ENCODE results near the gene UFSP2. TPM values are rescaled to one million over a fixed set of nuclear protein-coding genes. Genes with fewer than 3 reads are reported as not detected.

The UFSP2 gene, protein sequence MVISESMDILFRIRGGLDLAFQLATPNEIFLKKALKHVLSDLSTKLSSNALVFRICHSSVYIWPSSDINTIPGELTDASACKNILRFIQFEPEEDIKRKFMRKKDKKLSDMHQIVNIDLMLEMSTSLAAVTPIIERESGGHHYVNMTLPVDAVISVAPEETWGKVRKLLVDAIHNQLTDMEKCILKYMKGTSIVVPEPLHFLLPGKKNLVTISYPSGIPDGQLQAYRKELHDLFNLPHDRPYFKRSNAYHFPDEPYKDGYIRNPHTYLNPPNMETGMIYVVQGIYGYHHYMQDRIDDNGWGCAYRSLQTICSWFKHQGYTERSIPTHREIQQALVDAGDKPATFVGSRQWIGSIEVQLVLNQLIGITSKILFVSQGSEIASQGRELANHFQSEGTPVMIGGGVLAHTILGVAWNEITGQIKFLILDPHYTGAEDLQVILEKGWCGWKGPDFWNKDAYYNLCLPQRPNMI
- 35.2 TPM for polyA plus RNA-seq (2013, experiment 1 of 2)
- polyA plus RNA-seq (2013, experiment 2 of 2), result 33.0 TPM

GRCh38 chr4:185425647-185426352 lies at the start of gene UFSP2:
Gene UFSP2, minus strand, starts transcription at chr4:185425964. Its CDS starts 96 bp downstream, at chr4:185425868.
- Histone ChIP-seq H3K4me3 (ENCODE audit: extremely low read depth, insufficient read depth, low read length, poor library complexity, severe bottlenecking) (peak within 1 kb of the TSS; percentile 78), H3K36me3 (ENCODE audit: control insufficient read depth, insufficient read depth, low read length) (peaks cover 11% of the 10 kb centered on the region)
- WGBS, 2 experiments (ENCODE audit: insufficient coverage in 2 of 2), result 0% methylated on average over 46 to 47 of the region's 66 CpGs

GRCh38 chr4:185473247-185473646 lies 47.5 kb upstream of the UFSP2 start:
- Histone ChIP-seq H3K9me3 (ENCODE audit: control insufficient read depth, low read length) (no peaks in the 10 kb centered on the region), H3K27ac (ENCODE audit: low read depth, low read length, severe bottlenecking) (no peak overlapping the region), H3K4me3 (ENCODE audit: extremely low read depth, insufficient read depth, low read length, poor library complexity, severe bottlenecking) (no peak overlapping the region), H3K36me3 (ENCODE audit: control insufficient read depth, insufficient read depth, low read length) (no peaks in the 10 kb centered on the region), H3K4me1 (ENCODE audit: control insufficient read depth, insufficient read depth, low read length, poor library complexity, severe bottlenecking) (no peaks in the 10 kb centered on the region)
- 91 to 94% methylated on average over 5 to 6 of the region's 8 CpGs for WGBS, 2 experiments (ENCODE audit: insufficient coverage in 2 of 2)

More at GRCh38 chr4:185425647-185426352, at the start of gene UFSP2:
- H3K9me3 ChIP-seq (ENCODE audit: control insufficient read depth, low read length), result no peaks in the 10 kb centered on the region
- peaks cover 2% of the 10 kb centered on the region for H3K4me1 ChIP-seq (ENCODE audit: control insufficient read depth, insufficient read depth, low read length, poor library complexity, severe bottlenecking)
- peak within 1 kb of the TSS; percentile 100 for H3K27ac ChIP-seq (ENCODE audit: low read depth, low read length, severe bottlenecking)

- 60 to 63% methylated on average over 4 to 6 of the region's 10 CpGs for WGBS, 2 experiments (ENCODE audit: insufficient coverage in 2 of 2)
- Histone ChIP-seq H3K4me3 (ENCODE audit: extremely low read depth, insufficient read depth, low read length, poor library complexity, severe bottlenecking) (peak overlapping the region; percentile 61), H3K27ac (ENCODE audit: low read depth, low read length, severe bottlenecking) (no peak overlapping the region), H3K36me3 (ENCODE audit: control insufficient read depth, insufficient read depth, low read length) (no peaks in the 10 kb centered on the region), H3K4me1 (ENCODE audit: control insufficient read depth, insufficient read depth, low read length, poor library complexity, severe bottlenecking) (no peaks in the 10 kb centered on the region), H3K9me3 (ENCODE audit: control insufficient read depth, low read length) (no peaks in the 10 kb centered on the region)
Measured at GRCh38 chr4:185472103-185472542, 46.4 kb upstream of the UFSP2 start.

- peak within 1 kb of the TSS; percentile 61 for H3K4me3 ChIP-seq (ENCODE audit: extremely low read depth, insufficient read depth, low read length, poor library complexity, severe bottlenecking)
- H3K4me1 ChIP-seq (ENCODE audit: control insufficient read depth, insufficient read depth, low read length, poor library complexity, severe bottlenecking), result no peaks in the 10 kb centered on the region
- H3K36me3 ChIP-seq (ENCODE audit: control insufficient read depth, insufficient read depth, low read length), result no peaks in the 10 kb centered on the region
- 0% methylated on average over 65 to 70 of the region's 93 CpGs for WGBS, 2 experiments (ENCODE audit: insufficient coverage in 2 of 2)
- H3K27ac ChIP-seq (ENCODE audit: low read depth, low read length, severe bottlenecking), result no peak within 1 kb of the TSS
- no peaks in the 10 kb centered on the region for H3K9me3 ChIP-seq (ENCODE audit: control insufficient read depth, low read length)
Measured at GRCh38 chr4:185471235-185472102, 45.7 kb upstream of the UFSP2 start, which contains the start of gene CCDC110. Gene CCDC110, minus strand, starts transcription at chr4:185471733. Its CDS starts 50 bp downstream, at chr4:185471683.

- peak overlapping the region; percentile 38 for H3K4me3 ChIP-seq (ENCODE audit: extremely low read depth, insufficient read depth, low read length, poor library complexity, severe bottlenecking)
- 3 to 14% methylated on average over 17 to 22 of the region's 41 CpGs for WGBS, 2 experiments (ENCODE audit: insufficient coverage in 2 of 2)
- H3K4me1 ChIP-seq (ENCODE audit: control insufficient read depth, insufficient read depth, low read length, poor library complexity, severe bottlenecking), result no peaks in the 10 kb centered on the region
- H3K9me3 ChIP-seq (ENCODE audit: control insufficient read depth, low read length), result no peaks in the 10 kb centered on the region
- H3K36me3 ChIP-seq (ENCODE audit: control insufficient read depth, insufficient read depth, low read length), result no peaks in the 10 kb centered on the region
- no peak overlapping the region for H3K27ac ChIP-seq (ENCODE audit: low read depth, low read length, severe bottlenecking)
Measured at GRCh38 chr4:185470501-185471195, 44.9 kb upstream of the UFSP2 start.

DNA sequence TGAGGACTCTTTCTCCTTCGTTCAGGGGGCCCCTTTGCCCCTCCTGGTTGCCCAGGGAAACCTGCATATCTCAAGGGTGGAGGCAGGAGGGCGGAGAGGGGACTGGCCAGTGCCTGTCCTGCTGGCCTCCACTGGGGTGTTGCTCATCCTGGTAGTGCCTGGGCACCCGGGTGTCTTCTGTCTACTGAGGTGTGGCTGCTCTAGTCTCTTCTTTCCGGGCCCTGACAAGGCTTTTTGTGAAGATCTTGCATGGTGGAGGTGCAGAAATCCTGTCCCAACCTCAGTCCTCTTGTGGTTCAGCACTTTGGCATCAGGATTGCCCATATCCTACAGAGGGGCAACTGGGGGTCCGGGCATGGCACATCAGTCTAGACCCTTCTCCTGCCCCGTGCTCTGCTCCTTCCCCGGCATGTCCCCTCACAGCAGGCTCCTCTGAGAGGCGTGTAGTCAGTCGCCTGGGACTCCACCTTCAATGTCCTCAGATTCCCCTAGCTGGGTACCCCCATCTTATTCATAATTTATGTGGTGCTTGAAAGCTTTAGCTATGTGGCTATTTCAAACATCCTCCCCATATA lies 43.9 kb upstream of the UFSP2 start:
- Histone ChIP-seq H3K36me3 (ENCODE audit: control insufficient read depth, insufficient read depth, low read length) (no peaks in the 10 kb centered on the region), H3K4me1 (ENCODE audit: control insufficient read depth, insufficient read depth, low read length, poor library complexity, severe bottlenecking) (no peaks in the 10 kb centered on the region), H3K4me3 (ENCODE audit: extremely low read depth, insufficient read depth, low read length, poor library complexity, severe bottlenecking) (no peak overlapping the region), H3K27ac (ENCODE audit: low read depth, low read length, severe bottlenecking) (no peak overlapping the region), H3K9me3 (ENCODE audit: control insufficient read depth, low read length) (no peaks in the 10 kb centered on the region)
- 62 to 77% methylated on average over 4 to 7 of the region's 9 CpGs for WGBS, 2 experiments (ENCODE audit: insufficient coverage in 2 of 2)

DNA sequence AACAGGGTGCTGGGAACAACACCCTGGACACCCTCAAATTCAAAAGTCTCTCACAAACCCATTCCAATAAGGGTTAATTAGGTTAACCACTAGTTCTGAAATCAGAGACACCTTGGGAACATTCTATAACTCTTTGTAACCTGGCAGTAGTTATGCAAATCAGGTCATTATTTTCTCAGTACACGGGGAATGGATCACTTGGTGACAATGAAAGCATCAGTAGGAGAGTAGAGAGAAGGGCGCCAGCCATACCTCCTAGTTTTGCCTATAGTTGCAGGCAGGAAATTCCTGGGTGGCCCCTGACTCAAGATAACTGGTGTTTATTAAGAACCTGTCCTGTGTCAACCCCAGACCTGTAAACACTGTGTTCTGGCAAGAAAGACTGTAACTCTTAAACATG lies 43.2 kb upstream of the UFSP2 start:
- no peak overlapping the region for H3K27ac ChIP-seq (ENCODE audit: low read depth, low read length, severe bottlenecking)
- 78 to 100% methylated on average over 2 of the region's 2 CpGs for WGBS, 2 experiments (ENCODE audit: insufficient coverage in 2 of 2)

GRCh38 chr4:185467991-185468390 lies 42.2 kb upstream of the UFSP2 start:
- no peaks in the 10 kb centered on the region for H3K9me3 ChIP-seq (ENCODE audit: control insufficient read depth, low read length)
- H3K4me3 ChIP-seq (ENCODE audit: extremely low read depth, insufficient read depth, low read length, poor library complexity, severe bottlenecking), result no peak overlapping the region
- WGBS, 2 experiments (ENCODE audit: insufficient coverage in 2 of 2), result 86 to 90% methylated on average over 8 of the region's 8 CpGs
- no peak overlapping the region for H3K27ac ChIP-seq (ENCODE audit: low read depth, low read length, severe bottlenecking)
- H3K36me3 ChIP-seq (ENCODE audit: control insufficient read depth, insufficient read depth, low read length), result no peaks in the 10 kb centered on the region
- no peaks in the 10 kb centered on the region for H3K4me1 ChIP-seq (ENCODE audit: control insufficient read depth, insufficient read depth, low read length, poor library complexity, severe bottlenecking)

More for the DNA sequence above, 43.2 kb upstream of the UFSP2 start:
- Histone ChIP-seq H3K36me3 (ENCODE audit: control insufficient read depth, insufficient read depth, low read length) (no peaks in the 10 kb centered on the region), H3K4me3 (ENCODE audit: extremely low read depth, insufficient read depth, low read length, poor library complexity, severe bottlenecking) (no peak overlapping the region), H3K4me1 (ENCODE audit: control insufficient read depth, insufficient read depth, low read length, poor library complexity, severe bottlenecking) (no peaks in the 10 kb centered on the region), H3K9me3 (ENCODE audit: control insufficient read depth, low read length) (no peaks in the 10 kb centered on the region)

DNA sequence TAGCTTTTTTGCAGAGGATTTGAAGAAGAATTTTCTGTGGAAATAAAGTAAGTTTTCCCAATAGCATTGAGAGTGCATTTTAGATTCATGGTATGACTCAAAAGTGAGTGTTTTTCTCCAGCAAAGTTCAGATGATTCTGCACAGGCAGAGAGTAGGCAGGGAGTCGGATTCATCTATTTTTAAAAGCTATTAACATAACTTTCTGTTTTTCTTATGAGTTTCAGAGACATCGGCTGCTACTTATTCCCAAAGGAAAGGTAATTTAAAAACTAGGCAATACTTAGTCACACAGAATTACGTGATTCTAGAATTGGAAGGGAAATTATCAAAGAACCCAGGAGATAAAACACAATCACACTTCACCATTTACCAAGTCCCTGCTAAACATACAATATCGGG lies 41.3 kb upstream of the UFSP2 start:
- no peaks in the 10 kb centered on the region for H3K4me1 ChIP-seq (ENCODE audit: control insufficient read depth, insufficient read depth, low read length, poor library complexity, severe bottlenecking)
- no peaks in the 10 kb centered on the region for H3K9me3 ChIP-seq (ENCODE audit: control insufficient read depth, low read length)
- no peak overlapping the region for H3K27ac ChIP-seq (ENCODE audit: low read depth, low read length, severe bottlenecking)
- 86 to 100% methylated on average over 1 of the region's 4 CpGs for WGBS, 2 experiments (ENCODE audit: insufficient coverage in 2 of 2)
- no peak overlapping the region for H3K4me3 ChIP-seq (ENCODE audit: extremely low read depth, insufficient read depth, low read length, poor library complexity, severe bottlenecking)
- H3K36me3 ChIP-seq (ENCODE audit: control insufficient read depth, insufficient read depth, low read length), result no peaks in the 10 kb centered on the region

Data from mesodermal cell (in vitro differentiated cells).